Upper lobe of left lung (tissue), 4 donors: ENCODE results near the gene MAP2K5.

Experiments
- EP300 ChIP-seq, 4 donors: sonication (generic); formaldehyde crosslinking; IDR thresholded peaks; one replicate each; pipeline ENCODE4 v1.5.1; 2017; ENCODE audit warnings: antibody characterized with exemption in 4 of 4, control low read depth in 2 of 4
- TF ChIP-seq, protein P1 (sequence below), 6 experiments: fragments of 450-650 bp in 4 of 6; fragments of 200-600 bp in 2 of 6; sonication (generic) in 2 of 6; IDR thresholded peaks; one replicate each; pipeline ENCODE4 v1.5.1; 2016 to 2019; ENCODE audit warnings: antibody characterized with exemption in 6 of 6

DNA sequence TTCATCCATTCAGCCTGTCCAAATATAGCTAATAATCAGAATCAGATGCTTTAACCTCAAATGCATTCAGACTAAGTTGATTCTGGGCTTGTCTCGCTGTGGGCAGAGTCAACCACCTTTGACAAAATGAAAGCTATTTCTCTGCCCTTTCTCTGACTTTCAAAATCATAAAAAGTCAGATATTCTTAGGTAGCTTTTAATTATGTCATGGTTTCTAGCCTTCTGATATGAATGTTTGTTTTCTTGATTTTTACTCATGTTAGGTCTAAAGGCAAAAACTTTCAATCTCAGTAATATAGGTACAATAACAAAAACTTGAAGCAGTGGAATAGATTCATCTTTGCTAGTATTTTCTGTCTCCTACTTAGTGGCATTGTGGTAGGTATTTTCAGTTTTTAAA, 46.9 kb upstream of the MAP2K5 start:
- TF ChIP-seq EP300 (IDR thresholded peaks at IDR 0.05), result no peak
- TF ChIP-seq, protein P1, sequence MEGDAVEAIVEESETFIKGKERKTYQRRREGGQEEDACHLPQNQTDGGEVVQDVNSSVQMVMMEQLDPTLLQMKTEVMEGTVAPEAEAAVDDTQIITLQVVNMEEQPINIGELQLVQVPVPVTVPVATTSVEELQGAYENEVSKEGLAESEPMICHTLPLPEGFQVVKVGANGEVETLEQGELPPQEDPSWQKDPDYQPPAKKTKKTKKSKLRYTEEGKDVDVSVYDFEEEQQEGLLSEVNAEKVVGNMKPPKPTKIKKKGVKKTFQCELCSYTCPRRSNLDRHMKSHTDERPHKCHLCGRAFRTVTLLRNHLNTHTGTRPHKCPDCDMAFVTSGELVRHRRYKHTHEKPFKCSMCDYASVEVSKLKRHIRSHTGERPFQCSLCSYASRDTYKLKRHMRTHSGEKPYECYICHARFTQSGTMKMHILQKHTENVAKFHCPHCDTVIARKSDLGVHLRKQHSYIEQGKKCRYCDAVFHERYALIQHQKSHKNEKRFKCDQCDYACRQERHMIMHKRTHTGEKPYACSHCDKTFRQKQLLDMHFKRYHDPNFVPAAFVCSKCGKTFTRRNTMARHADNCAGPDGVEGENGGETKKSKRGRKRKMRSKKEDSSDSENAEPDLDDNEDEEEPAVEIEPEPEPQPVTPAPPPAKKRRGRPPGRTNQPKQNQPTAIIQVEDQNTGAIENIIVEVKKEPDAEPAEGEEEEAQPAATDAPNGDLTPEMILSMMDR (IDR thresholded peaks at IDR 0.05), result no peak
